ENCODE measurements around the gene NT5DC2.

The NT5DC2 gene

DNA sequence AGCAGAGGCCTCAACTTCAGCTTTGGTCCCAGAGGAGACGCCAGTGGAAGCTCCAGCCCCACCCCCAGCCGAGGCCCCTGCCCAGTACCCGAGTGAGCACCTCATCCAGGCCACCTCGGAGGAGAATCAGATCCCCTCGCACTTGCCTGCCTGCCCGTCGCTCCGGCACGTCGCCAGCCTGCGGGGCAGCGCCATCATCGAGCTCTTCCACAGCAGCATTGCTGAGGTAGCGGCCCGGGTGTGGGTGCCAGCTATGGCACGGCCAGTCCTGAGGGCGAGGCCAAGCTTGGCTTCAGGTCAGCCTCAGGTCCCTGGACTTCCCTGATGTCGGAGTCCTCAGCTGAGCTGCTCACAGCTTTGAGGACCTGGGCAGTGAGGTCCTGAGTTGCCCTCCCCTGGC lies 44.2 kb downstream of the NT5DC2 start:
- no peak overlapping the region for H3K4me3 ChIP-seq (ENCODE audit: severe bottlenecking)
- H3K27ac ChIP-seq (ENCODE audit: poor library complexity, severe bottlenecking) = no peak overlapping the region
- ATAC-seq (ENCODE audit: low read depth) (no peak), DNase-seq (ENCODE audit: low spot score) (no peak)
- no peaks in the 10 kb centered on the region for H3K9me3 ChIP-seq (ENCODE audit: severe bottlenecking)
- no peaks in the 10 kb centered on the region for H3K27me3 ChIP-seq (ENCODE audit: insufficient read depth, poor library complexity, severe bottlenecking)
- TF ChIP-seq CTCF (IDR thresholded peaks at IDR 0.05; ENCODE audit: poor library complexity, severe bottlenecking) = no peak
- H3K36me3 ChIP-seq (ENCODE audit: low read depth) = peaks cover 44% of the 10 kb centered on the region
- H3K4me1 ChIP-seq (ENCODE audit: insufficient read depth, poor library complexity, severe bottlenecking) = no peaks in the 10 kb centered on the region

- DNase-seq (ENCODE audit: low spot score) (no peak), ATAC-seq (ENCODE audit: low read depth) (no peak)
- no peaks in the 10 kb centered on the region for H3K9me3 ChIP-seq (ENCODE audit: severe bottlenecking)
- no peaks in the 10 kb centered on the region for H3K27me3 ChIP-seq (ENCODE audit: insufficient read depth, poor library complexity, severe bottlenecking)
- H3K4me1 ChIP-seq (ENCODE audit: insufficient read depth, poor library complexity, severe bottlenecking) = peaks cover 4% of the 10 kb centered on the region
- H3K4me3 ChIP-seq (ENCODE audit: severe bottlenecking) = no peak overlapping the region
- no peak overlapping the region for H3K27ac ChIP-seq (ENCODE audit: poor library complexity, severe bottlenecking)
- TF ChIP-seq CTCF (IDR thresholded peaks at IDR 0.05; ENCODE audit: poor library complexity, severe bottlenecking) = no peak
- peaks cover 44% of the 10 kb centered on the region for H3K36me3 ChIP-seq (ENCODE audit: low read depth)
Observed at GRCh38 chr3:52488746-52489145, 44.9 kb downstream of the NT5DC2 start.

DNA sequence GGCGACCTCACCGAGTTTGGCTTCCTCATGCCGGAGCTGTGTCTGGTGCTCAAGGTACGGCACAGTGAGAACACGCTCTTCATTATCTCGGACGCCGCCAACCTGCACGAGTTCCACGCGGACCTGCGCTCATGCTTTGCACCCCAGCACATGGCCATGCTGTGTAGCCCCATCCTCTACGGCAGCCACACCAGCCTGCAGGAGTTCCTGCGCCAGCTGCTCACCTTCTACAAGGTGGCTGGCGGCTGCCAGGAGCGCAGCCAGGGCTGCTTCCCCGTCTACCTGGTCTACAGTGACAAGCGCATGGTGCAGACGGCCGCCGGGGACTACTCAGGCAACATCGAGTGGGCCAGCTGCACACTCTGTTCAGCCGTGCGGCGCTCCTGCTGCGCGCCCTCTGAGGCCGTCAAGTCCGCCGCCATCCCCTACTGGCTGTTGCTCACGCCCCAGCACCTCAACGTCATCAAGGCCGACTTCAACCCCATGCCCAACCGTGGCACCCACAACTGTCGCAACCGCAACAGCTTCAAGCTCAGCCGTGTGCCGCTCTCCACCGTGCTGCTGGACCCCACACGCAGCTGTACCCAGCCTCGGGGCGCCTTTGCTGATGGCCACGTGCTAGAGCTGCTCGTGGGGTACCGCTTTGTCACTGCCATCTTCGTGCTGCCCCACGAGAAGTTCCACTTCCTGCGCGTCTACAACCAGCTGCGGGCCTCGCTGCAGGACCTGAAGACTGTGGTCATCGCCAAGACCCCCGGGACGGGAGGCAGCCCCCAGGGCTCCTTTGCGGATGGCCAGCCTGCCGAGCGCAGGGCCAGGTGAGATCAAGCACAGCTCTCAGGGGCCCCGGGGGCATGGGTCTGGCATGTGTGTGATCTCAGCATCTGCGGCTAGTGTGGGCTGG lies 45.6 kb downstream of the NT5DC2 start:
- H3K36me3 ChIP-seq (ENCODE audit: low read depth) = peaks cover 44% of the 10 kb centered on the region
- no peaks in the 10 kb centered on the region for H3K9me3 ChIP-seq (ENCODE audit: severe bottlenecking)
- ATAC-seq (ENCODE audit: low read depth) (no peak), DNase-seq (ENCODE audit: low spot score) (no peak)
- no peak for TF ChIP-seq CTCF (IDR thresholded peaks at IDR 0.05; ENCODE audit: poor library complexity, severe bottlenecking)
- H3K4me1 ChIP-seq (ENCODE audit: insufficient read depth, poor library complexity, severe bottlenecking) = peaks cover 8% of the 10 kb centered on the region
- H3K27ac ChIP-seq (ENCODE audit: poor library complexity, severe bottlenecking) = no peak overlapping the region
- no peaks in the 10 kb centered on the region for H3K27me3 ChIP-seq (ENCODE audit: insufficient read depth, poor library complexity, severe bottlenecking)
- H3K4me3 ChIP-seq (ENCODE audit: severe bottlenecking) = no peak overlapping the region

- Histone ChIP-seq H3K4me1 (ENCODE audit: insufficient read depth, poor library complexity, severe bottlenecking) (peaks cover 8% of the 10 kb centered on the region), H3K27me3 (ENCODE audit: insufficient read depth, poor library complexity, severe bottlenecking) (no peaks in the 10 kb centered on the region), H3K4me3 (ENCODE audit: severe bottlenecking) (no peak overlapping the region), H3K9me3 (ENCODE audit: severe bottlenecking) (no peaks in the 10 kb centered on the region), H3K36me3 (ENCODE audit: low read depth) (peaks cover 46% of the 10 kb centered on the region), H3K27ac (ENCODE audit: poor library complexity, severe bottlenecking) (no peak overlapping the region)
- TF ChIP-seq CTCF (IDR thresholded peaks at IDR 0.05; ENCODE audit: poor library complexity, severe bottlenecking) = no peak
- no peak for ATAC-seq (ENCODE audit: low read depth)
- DNase-seq (ENCODE audit: low spot score) = no peak
Observed at GRCh38 chr3:52487050-52487787, 46.4 kb downstream of the NT5DC2 start.
